Stimulated activated CD4-positive, alpha-beta T cell treated with anti-CD3 and anti-CD28 coated beads, Interleukin-12 subunit alpha, Interleukin-12 subunit beta, amount 100 ng/mL, for 24 hours (primary cell): ENCODE results near the gene DENND5B.
"Not testable (repeated sequence)": the region's sequence is repeated elsewhere in the genome, so short reads cannot be mapped to it uniquely, and the experiment has no call there.

Source experiments
- DNase-seq, 2 experiments: peaks; one replicate each; pipeline ENCODE4 v3.0.0-alpha.2; 2020; ENCODE audit warnings: low read depth in 2 of 2

DENND5B gene

GRCh38 chr12:31591380-31591901 is 505 bp upstream of the DENND5B start:
- DNase-seq = no peak

- peak in 1 of 2 experiments; percentile 15 for DNase-seq
These were observed 863 bp downstream of the DENND5B start for GRCh38 chr12:31589904-31590641.

- peak in 1 of 2 experiments; percentile 37 for DNase-seq
These were observed 1.4 kb downstream of the DENND5B start for GRCh38 chr12:31589598-31589903.

- DNase-seq = no peak
These were observed 2.0 kb downstream of the DENND5B start for GRCh38 chr12:31588976-31589375.

- no peak for DNase-seq
These were observed 4.2 kb downstream of the DENND5B start for GRCh38 chr12:31586728-31587127.

- DNase-seq = no peak
These were observed 5.0 kb downstream of the DENND5B start for GRCh38 chr12:31585895-31586294.

GRCh38 chr12:31585271-31585670 is 5.7 kb downstream of the DENND5B start:
- no peak for DNase-seq

GRCh38 chr12:31584782-31585181 is 6.2 kb downstream of the DENND5B start:
- DNase-seq = no peak

- no peak for DNase-seq
These were observed 7.1 kb downstream of the DENND5B start for GRCh38 chr12:31583878-31584277.

GRCh38 chr12:31582155-31582554 is 8.8 kb downstream of the DENND5B start:
- DNase-seq = no peak

- no peak for DNase-seq
These were observed 12.3 kb downstream of the DENND5B start for GRCh38 chr12:31578632-31579031.

GRCh38 chr12:31574803-31575575 is 15.9 kb downstream of the DENND5B start:
- DNase-seq = no peak

- not testable (repeated sequence) for DNase-seq
These were observed 16.6 kb downstream of the DENND5B start for GRCh38 chr12:31574367-31574766.

GRCh38 chr12:31572900-31573600 is 17.9 kb downstream of the DENND5B start:
- DNase-seq = no peak

GRCh38 chr12:31570880-31571279 is 20.1 kb downstream of the DENND5B start:
- no peak for DNase-seq

GRCh38 chr12:31569517-31569916 is 21.4 kb downstream of the DENND5B start:
- DNase-seq = not testable (repeated sequence)

GRCh38 chr12:31568498-31568897 is 22.4 kb downstream of the DENND5B start:
- no peak for DNase-seq

GRCh38 chr12:31567029-31567428 is 23.9 kb downstream of the DENND5B start:
- no peak for DNase-seq

GRCh38 chr12:31566547-31566946 is 24.4 kb downstream of the DENND5B start:
- DNase-seq = no peak

GRCh38 chr12:31562594-31563328 is 28.2 kb downstream of the DENND5B start:
- no peak for DNase-seq

GRCh38 chr12:31560516-31560915 is 30.4 kb downstream of the DENND5B start:
- DNase-seq = no peak

- no peak for DNase-seq
These were observed 32.4 kb downstream of the DENND5B start for GRCh38 chr12:31558521-31558920.
